ENCODE results near the gene ATG9B.

Gene ATG9B

GRCh38 chr7:150968056-150968733 is 56.1 kb downstream of the ATG9B start:
- Histone ChIP-seq H3K4me3 (ENCODE audit: severe bottlenecking) (no peak overlapping the region), H3K4me1 (ENCODE audit: insufficient read depth, poor library complexity, severe bottlenecking) (no peaks in the 10 kb centered on the region), H3K27ac (ENCODE audit: poor library complexity, severe bottlenecking) (no peak overlapping the region), H3K36me3 (ENCODE audit: low read depth) (no peaks in the 10 kb centered on the region), H3K27me3 (ENCODE audit: insufficient read depth, poor library complexity, severe bottlenecking) (peaks cover 10% of the 10 kb centered on the region), H3K9me3 (ENCODE audit: severe bottlenecking) (no peaks in the 10 kb centered on the region)
- DNase-seq (ENCODE audit: low spot score) (no peak), ATAC-seq (ENCODE audit: low read depth) (no peak)
- no peak for TF ChIP-seq CTCF (IDR thresholded peaks at IDR 0.05; ENCODE audit: poor library complexity, severe bottlenecking)

DNA sequence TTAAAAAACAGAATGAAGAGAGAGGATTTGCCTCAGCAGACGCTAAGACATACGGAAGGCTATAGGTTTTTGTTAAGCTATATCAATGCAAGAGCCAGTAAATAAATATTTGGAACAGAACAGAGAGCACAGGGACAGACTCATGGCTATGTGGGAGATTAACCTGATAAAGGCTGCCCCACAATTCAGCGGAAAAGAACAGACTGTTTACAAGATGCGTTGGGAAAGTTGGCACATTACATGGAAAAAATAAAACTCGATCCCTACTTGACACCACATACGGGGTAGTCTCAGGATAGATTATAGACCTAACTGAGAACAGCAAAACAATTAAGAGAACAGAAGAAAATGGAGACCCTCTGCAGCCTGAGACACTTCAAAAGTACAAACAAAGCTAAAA is 56.9 kb downstream of the ATG9B start:
- no peak for TF ChIP-seq CTCF (IDR thresholded peaks at IDR 0.05; ENCODE audit: poor library complexity, severe bottlenecking)
- H3K4me1 ChIP-seq (ENCODE audit: insufficient read depth, poor library complexity, severe bottlenecking), result no peaks in the 10 kb centered on the region
- no peak overlapping the region for H3K27ac ChIP-seq (ENCODE audit: poor library complexity, severe bottlenecking)
- ATAC-seq (ENCODE audit: low read depth) (no peak), DNase-seq (ENCODE audit: low spot score) (no peak)
- H3K36me3 ChIP-seq (ENCODE audit: low read depth), result no peaks in the 10 kb centered on the region
- H3K27me3 ChIP-seq (ENCODE audit: insufficient read depth, poor library complexity, severe bottlenecking), result peaks cover 10% of the 10 kb centered on the region
- H3K4me3 ChIP-seq (ENCODE audit: severe bottlenecking), result no peak overlapping the region
- no peaks in the 10 kb centered on the region for H3K9me3 ChIP-seq (ENCODE audit: severe bottlenecking)

DNA sequence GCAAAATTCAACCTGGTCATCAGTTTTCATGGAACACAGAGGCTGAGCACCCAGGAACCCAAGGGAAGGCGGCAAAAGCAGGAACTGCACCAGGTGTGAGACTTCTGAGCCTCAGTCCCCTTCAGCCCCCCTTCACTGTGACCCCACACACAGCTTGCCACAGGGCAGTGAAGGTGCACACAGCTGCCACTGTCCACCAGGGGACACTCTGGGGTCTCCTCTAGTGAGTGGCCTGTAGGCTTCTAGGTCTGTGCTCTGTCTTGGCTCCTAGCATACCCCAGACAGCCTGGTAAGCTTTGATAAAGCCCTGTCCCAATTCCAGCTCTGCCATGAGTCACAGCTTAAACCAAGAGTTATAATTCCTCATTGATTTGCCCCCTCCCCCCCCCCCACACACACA is 58.3 kb downstream of the ATG9B start:
- no peak for DNase-seq (ENCODE audit: low spot score)
- Histone ChIP-seq H3K9me3 (ENCODE audit: severe bottlenecking) (no peaks in the 10 kb centered on the region), H3K4me1 (ENCODE audit: insufficient read depth, poor library complexity, severe bottlenecking) (no peaks in the 10 kb centered on the region)

DNA sequence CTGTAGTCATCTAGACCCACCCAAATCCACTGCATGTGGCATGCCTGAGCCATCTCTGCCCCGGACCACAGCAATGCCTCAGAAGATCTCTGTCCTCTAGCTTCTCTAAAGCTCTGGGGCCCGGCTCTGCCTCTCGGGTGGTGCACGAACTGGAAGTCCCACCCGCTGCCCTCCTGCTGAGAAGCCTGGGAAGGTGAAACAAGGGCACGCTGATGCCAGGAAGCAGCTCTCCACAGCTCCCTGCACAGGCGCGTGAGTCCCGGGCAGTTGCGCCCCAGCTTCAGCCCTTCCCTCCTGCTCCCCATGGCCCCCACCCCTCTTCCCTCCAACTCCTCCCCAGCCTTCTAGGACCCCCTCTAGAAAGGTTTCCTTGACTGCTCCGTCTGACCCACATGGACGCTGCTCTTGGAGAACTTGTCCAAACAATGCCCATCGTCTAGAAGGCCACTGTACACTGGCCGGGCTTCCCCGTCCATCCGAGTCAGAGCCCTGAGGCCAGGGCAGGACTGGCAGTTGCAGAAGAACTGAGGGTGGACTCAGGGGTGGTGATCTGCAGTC is 58.9 kb downstream of the ATG9B start:
- no peaks in the 10 kb centered on the region for H3K36me3 ChIP-seq (ENCODE audit: low read depth)
- no peak for ATAC-seq (ENCODE audit: low read depth)
- H3K4me1 ChIP-seq (ENCODE audit: insufficient read depth, poor library complexity, severe bottlenecking), result no peaks in the 10 kb centered on the region
- no peak overlapping the region for H3K27ac ChIP-seq (ENCODE audit: poor library complexity, severe bottlenecking)
- TF ChIP-seq CTCF (IDR thresholded peaks at IDR 0.05; ENCODE audit: poor library complexity, severe bottlenecking), result no peak
- no peak for DNase-seq (ENCODE audit: low spot score)
- H3K27me3 ChIP-seq (ENCODE audit: insufficient read depth, poor library complexity, severe bottlenecking), result peaks cover 10% of the 10 kb centered on the region
- H3K4me3 ChIP-seq (ENCODE audit: severe bottlenecking), result no peak overlapping the region
- no peaks in the 10 kb centered on the region for H3K9me3 ChIP-seq (ENCODE audit: severe bottlenecking)

More for the DNA sequence above, 58.3 kb downstream of the ATG9B start:
- H3K4me3 ChIP-seq (ENCODE audit: severe bottlenecking), result no peak overlapping the region
- no peak overlapping the region for H3K27ac ChIP-seq (ENCODE audit: poor library complexity, severe bottlenecking)
- H3K27me3 ChIP-seq (ENCODE audit: insufficient read depth, poor library complexity, severe bottlenecking), result peaks cover 10% of the 10 kb centered on the region
- no peak for ATAC-seq (ENCODE audit: low read depth)
- no peaks in the 10 kb centered on the region for H3K36me3 ChIP-seq (ENCODE audit: low read depth)
- TF ChIP-seq CTCF (IDR thresholded peaks at IDR 0.05; ENCODE audit: poor library complexity, severe bottlenecking), result no peak

Data from RWPE2 (cell line).